Glutamatergic neuron (in vitro differentiated cells): Measurements from ENCODE around the gene ITCH. TPM values are rescaled to one million over a fixed set of nuclear protein-coding genes. Genes with fewer than 3 reads are reported as not detected.

Experiments
- DNase-seq: peaks from one replicate; pipeline ENCODE4 v3.0.0; 2022
- H3K27ac Mint-ChIP-seq: one replicate; pipeline ENCODE4 v1.8.0; 2020; ENCODE audit warnings: mild to moderate bottlenecking, mixed read lengths, inconsistent platforms; ENCODE audit not compliant: unreplicated experiment
- H3K27me3 Mint-ChIP-seq: one replicate; pipeline ENCODE4 v1.8.0; 2020; ENCODE audit warnings: mild to moderate bottlenecking, moderate library complexity, mixed read lengths, inconsistent platforms; ENCODE audit not compliant: unreplicated experiment
- H3K36me3 Mint-ChIP-seq: one replicate; pipeline ENCODE4 v1.8.0; 2020; ENCODE audit warnings: mild to moderate bottlenecking, mixed read lengths, inconsistent platforms; ENCODE audit not compliant: unreplicated experiment
- H3K4me1 Mint-ChIP-seq: one replicate; pipeline ENCODE4 v1.8.0; 2020; ENCODE audit warnings: mild to moderate bottlenecking, low read depth, mixed read lengths, inconsistent platforms; ENCODE audit not compliant: unreplicated experiment
- H3K4me3 Mint-ChIP-seq: one replicate; pipeline ENCODE4 v1.8.0; 2020; ENCODE audit warnings: mild to moderate bottlenecking, mixed read lengths, inconsistent platforms; ENCODE audit not compliant: unreplicated experiment
- H3K9me3 Mint-ChIP-seq: one replicate; pipeline ENCODE4 v1.8.0; 2020; ENCODE audit warnings: mild to moderate bottlenecking, moderate library complexity, mixed read lengths, inconsistent platforms; ENCODE audit not compliant: unreplicated experiment
- CTCF ChIP-seq: fragments of 200-600 bp; sonication (generic); IDR thresholded peaks from one replicate; pipeline ENCODE4 v1.5.0; 2021; ENCODE audit not compliant: partially characterized antibody, unreplicated experiment
- total RNA-seq: library from RNA; stranded (reverse); fragmentation: NEBNext Ultra II Directional; extraction: Animal tissue kit (Norgen Biotek cat#: 25700); gene quantifications from one replicate; pipeline ENCODE4 v1.2.1, GENCODE V29; 2021; ENCODE audit not compliant: unreplicated experiment

ITCH gene
- total RNA-seq, 1 donor from 2014 or later: 59.4 TPM

- no peak overlapping the region for H3K27ac Mint-ChIP-seq
- no peak for TF ChIP-seq CTCF
Measured at GRCh38 chr20:34331838-34332237, 31.2 kb upstream of the ITCH start.

DNA sequence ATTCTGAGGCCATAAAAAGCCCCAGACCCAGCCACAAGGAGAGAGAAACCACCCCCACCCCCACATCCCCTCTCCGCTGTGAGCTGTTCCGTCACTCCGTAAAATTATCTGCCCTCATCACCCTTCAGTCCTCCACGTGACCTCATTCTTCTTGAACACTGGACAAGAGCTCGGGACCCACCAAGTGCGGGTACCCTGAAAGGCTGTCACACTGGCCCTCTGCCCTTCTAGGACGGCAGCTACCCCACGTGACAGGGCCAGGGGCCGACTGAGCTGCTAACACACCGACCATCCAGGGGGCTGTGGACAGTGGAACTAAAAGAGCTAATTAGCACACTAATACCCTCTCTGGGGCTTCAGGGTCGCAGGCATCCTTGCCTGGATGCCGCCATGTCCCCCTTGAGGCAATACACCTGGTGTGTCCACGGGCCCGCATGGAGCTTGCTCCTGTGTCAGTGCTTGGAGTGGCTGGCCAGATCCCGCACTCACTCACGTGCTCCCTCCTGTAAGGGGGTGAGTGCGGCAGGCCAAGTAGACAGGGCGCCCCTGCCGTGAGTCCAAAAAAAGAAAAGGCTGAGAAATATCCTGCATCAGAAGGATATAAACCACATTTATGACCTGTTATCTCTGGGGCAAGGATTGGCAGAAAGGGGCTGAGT, 30.7 kb upstream of the ITCH start:
- Mint-ChIP-seq H3K36me3 (no peaks in the 10 kb centered on the region), H3K27ac (no peak overlapping the region), H3K9me3 (no peaks in the 10 kb centered on the region), H3K4me1 (no peaks in the 10 kb centered on the region), H3K4me3 (no peak overlapping the region), H3K27me3 (no peaks in the 10 kb centered on the region)
- TF ChIP-seq CTCF: no peak
- no peak for DNase-seq

More at GRCh38 chr20:34331838-34332237, 31.2 kb upstream of the ITCH start:
- no peak for DNase-seq
- H3K36me3 Mint-ChIP-seq: no peaks in the 10 kb centered on the region
- no peak overlapping the region for H3K4me3 Mint-ChIP-seq
- no peaks in the 10 kb centered on the region for H3K4me1 Mint-ChIP-seq
- no peaks in the 10 kb centered on the region for H3K9me3 Mint-ChIP-seq
- no peaks in the 10 kb centered on the region for H3K27me3 Mint-ChIP-seq

DNA sequence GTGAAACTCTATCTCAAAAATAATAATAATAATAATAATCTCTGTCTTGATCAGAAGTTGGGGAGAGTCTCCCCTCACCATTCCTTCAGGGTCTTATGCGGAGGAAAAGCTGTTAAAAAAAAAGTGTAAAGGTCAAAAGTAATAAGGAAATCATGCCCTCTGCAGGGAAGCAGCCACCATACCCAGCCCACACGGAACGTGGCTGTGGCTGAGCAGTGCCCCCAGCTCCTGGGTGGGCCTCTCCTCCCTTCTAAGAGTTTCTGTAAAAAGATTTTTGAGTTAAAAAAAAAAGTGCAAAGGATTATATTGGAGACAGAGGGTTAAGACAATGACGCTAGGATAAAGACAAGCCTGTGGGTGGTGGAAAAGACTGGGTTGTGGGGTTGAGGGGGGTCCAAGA, 29.3 kb upstream of the ITCH start:
- no peak for TF ChIP-seq CTCF
- no peaks in the 10 kb centered on the region for H3K36me3 Mint-ChIP-seq
- H3K27ac Mint-ChIP-seq: no peak overlapping the region
- no peak overlapping the region for H3K4me3 Mint-ChIP-seq
- H3K27me3 Mint-ChIP-seq: no peaks in the 10 kb centered on the region
- no peaks in the 10 kb centered on the region for H3K9me3 Mint-ChIP-seq
- H3K4me1 Mint-ChIP-seq: no peaks in the 10 kb centered on the region
- no peak for DNase-seq

DNA sequence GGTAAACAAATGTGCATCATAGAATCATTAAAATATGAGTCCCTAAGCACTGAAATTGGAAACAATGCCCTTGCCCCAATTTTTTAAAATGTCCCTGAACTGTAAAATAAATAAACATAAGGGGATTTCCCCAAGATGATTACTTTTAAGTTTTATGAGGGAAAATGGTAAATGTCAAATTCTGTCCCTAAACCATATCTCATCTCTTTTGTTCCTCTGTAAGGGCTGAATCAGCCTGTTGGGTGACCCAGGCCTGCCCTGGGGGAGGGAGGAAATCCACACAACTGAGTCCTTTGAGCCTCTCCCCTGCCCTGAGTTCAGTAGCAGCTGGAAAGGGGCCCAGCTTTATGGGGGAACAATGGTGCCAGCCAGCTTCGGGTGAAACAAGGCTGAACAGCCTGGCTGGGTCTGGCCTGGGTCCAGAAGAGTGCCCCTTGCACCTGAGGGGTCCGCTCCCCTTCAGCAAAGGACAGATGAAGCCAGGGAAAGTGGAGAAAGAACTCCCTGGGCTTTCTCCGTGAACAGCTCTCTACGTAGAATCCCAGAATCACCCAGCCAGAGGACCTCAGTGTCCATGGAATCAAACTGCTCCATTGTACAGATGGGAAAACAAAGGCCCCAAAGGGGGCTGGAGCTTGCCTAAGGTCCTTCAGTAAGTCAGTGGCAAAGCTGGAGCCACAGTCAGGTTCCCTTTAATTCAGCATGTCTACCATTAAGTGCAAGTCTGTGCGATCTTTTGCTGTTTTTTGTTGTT, 28.2 kb upstream of the ITCH start:
- H3K9me3 Mint-ChIP-seq: no peaks in the 10 kb centered on the region

More for the DNA sequence above, 28.2 kb upstream of the ITCH start:
- H3K4me1 Mint-ChIP-seq: no peaks in the 10 kb centered on the region
- no peak overlapping the region for H3K4me3 Mint-ChIP-seq
- H3K27me3 Mint-ChIP-seq: no peaks in the 10 kb centered on the region
- no peak for TF ChIP-seq CTCF
- H3K36me3 Mint-ChIP-seq: no peaks in the 10 kb centered on the region
- H3K27ac Mint-ChIP-seq: no peak overlapping the region
- DNase-seq: no peak
